ENCODE results near the gene R3HCC1L.

Gene R3HCC1L

GRCh38 chr10:98257961-98258360 lies 123.5 kb downstream of the R3HCC1L start:
- no peak for DNase-seq (ENCODE audit: low read depth in 1 of 2, low spot score in 1 of 2)

GRCh38 chr10:98258683-98259454 lies 124.4 kb downstream of the R3HCC1L start:
- DNase-seq (ENCODE audit: low read depth in 1 of 2, low spot score in 1 of 2) = no peak

- DNase-seq (ENCODE audit: low read depth in 1 of 2, low spot score in 1 of 2) = no peak
Observed at GRCh38 chr10:98259606-98260315, 125.3 kb downstream of the R3HCC1L start.

GRCh38 chr10:98260350-98260749 lies 125.9 kb downstream of the R3HCC1L start:
- no peak for DNase-seq (ENCODE audit: low read depth in 1 of 2, low spot score in 1 of 2)

- DNase-seq (ENCODE audit: low read depth in 1 of 2, low spot score in 1 of 2) = no peak
Observed at GRCh38 chr10:98260752-98261151, 126.3 kb downstream of the R3HCC1L start.

- DNase-seq (ENCODE audit: low read depth in 1 of 2, low spot score in 1 of 2) = no peak
Observed at GRCh38 chr10:98261436-98262277, 127.2 kb downstream of the R3HCC1L start.

GRCh38 chr10:98262571-98262970 lies 128.1 kb downstream of the R3HCC1L start:
- DNase-seq (ENCODE audit: low read depth in 1 of 2, low spot score in 1 of 2) = no peak

GRCh38 chr10:98263088-98263487 lies 128.6 kb downstream of the R3HCC1L start:
- DNase-seq (ENCODE audit: low read depth in 1 of 2, low spot score in 1 of 2) = no peak

- DNase-seq (ENCODE audit: low read depth in 1 of 2, low spot score in 1 of 2) = no peak
Observed at GRCh38 chr10:98264378-98265065, 130.1 kb downstream of the R3HCC1L start.

- no peak for DNase-seq (ENCODE audit: low read depth in 1 of 2, low spot score in 1 of 2)
Observed at GRCh38 chr10:98265403-98266378, 131.2 kb downstream of the R3HCC1L start.

- DNase-seq (ENCODE audit: low read depth in 1 of 2, low spot score in 1 of 2) = no peak
Observed at GRCh38 chr10:98266647-98267046, 132.2 kb downstream of the R3HCC1L start.

- DNase-seq (ENCODE audit: low read depth in 1 of 2, low spot score in 1 of 2) = no peak
Observed at GRCh38 chr10:98267069-98267893, 132.8 kb downstream of the R3HCC1L start.

GRCh38 chr10:98267894-98268693 lies 133.6 kb downstream of the R3HCC1L start, which contains the start of gene LOXL4:
Gene LOXL4 (minus strand): TSS chr10:98268194. CDS start chr10:98263019, 5,175 bp downstream.
- DNase-seq (ENCODE audit: low read depth in 1 of 2, low spot score in 1 of 2) = no peak

GRCh38 chr10:98268694-98269431 lies 134.4 kb downstream of the R3HCC1L start:
- DNase-seq (ENCODE audit: low read depth in 1 of 2, low spot score in 1 of 2) = no peak

- no peak for DNase-seq (ENCODE audit: low read depth in 1 of 2, low spot score in 1 of 2)
Observed at GRCh38 chr10:98269435-98269912, 135.0 kb downstream of the R3HCC1L start.

GRCh38 chr10:98270073-98270740 lies 135.8 kb downstream of the R3HCC1L start:
- no peak for DNase-seq (ENCODE audit: low read depth in 1 of 2, low spot score in 1 of 2)

- DNase-seq (ENCODE audit: low read depth in 1 of 2, low spot score in 1 of 2) = no peak
Observed at GRCh38 chr10:98270786-98271185, 136.3 kb downstream of the R3HCC1L start.
